GM12891 (cell line): ENCODE results near the gene TSHZ3.

Experiments used
- POLR2A ChIP-seq: IDR thresholded peaks from 2 replicates; pipeline ENCODE4 v1.6.1; 2011; ENCODE audit warnings: low read depth, low read length, control low read depth
- POLR2AphosphoS5 ChIP-seq: IDR thresholded peaks from 2 replicates; pipeline ENCODE4 v1.6.1; 2011; ENCODE audit warnings: low read depth, low read length, control low read depth
- POU2F2 ChIP-seq: IDR thresholded peaks from 2 replicates; pipeline ENCODE4 v1.6.1; 2011; ENCODE audit warnings: low read depth, mild to moderate bottlenecking, control low read depth, low read length, moderate library complexity
- TAF1 ChIP-seq: IDR thresholded peaks from 2 replicates; pipeline ENCODE4 v1.6.1; 2011; ENCODE audit warnings: low read depth, low read length, control low read depth

DNA sequence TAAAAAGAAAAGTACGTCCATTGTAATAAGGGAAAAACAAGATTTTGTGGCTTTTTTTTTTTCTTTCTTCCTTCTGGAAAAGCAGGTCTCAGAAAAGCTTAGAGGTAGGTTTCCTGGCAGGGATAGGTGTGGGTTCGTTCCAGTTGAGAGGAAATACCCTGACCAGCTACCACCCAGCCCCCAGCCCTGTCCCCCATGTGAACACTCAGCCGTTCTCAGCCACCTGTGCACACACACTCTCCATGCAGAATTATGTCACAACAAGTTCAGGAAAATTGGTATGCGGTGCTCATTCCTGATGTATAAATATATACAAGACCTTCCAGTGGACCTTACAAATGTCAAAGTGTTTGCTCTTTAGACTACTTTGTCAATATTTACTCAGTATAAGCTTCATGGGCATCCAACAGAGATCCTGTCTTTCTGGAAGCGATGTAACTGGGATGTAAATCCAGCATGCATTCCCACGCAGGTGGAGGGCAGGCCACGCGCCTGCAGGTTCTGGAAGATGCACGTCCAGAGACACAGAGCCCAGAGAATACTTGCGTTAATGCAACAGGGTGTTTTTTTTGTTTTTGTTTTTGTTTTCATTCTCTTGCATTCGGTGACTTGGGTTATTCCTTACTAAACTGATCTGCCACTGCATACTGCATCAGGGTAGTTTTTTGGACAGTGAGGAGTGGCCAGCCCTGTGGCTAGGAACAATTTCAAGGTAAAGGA lies 68.8 kb downstream of the TSHZ3 start:
- no peak for TF ChIP-seq POLR2AphosphoS5
- no peak for TF ChIP-seq POLR2A
- no peak for TF ChIP-seq POU2F2
- no peak for TF ChIP-seq TAF1
